ENCODE data around the gene PRG2. TPM values are rescaled to one million over a fixed set of nuclear protein-coding genes. Genes with fewer than 3 reads are reported as not detected.

PRG2 gene
- total RNA-seq, 4 donors from 2014 or later = not detected

- WGBS, 2 donors = 11 to 17% methylated on average over 3 to 10 of the region's 15 CpGs
- Histone ChIP-seq H3K4me3 (peak overlapping the region; percentile 40 to 76 (median 56)), H3K36me3 (peaks cover 3 to 31% (median 4%) of the 10 kb centered on the region in 3 donors), H3K4me1 (peaks cover 49 to 92% (median 62%) of the 10 kb centered on the region in 3 donors), H3K9me3 (no peaks in the 10 kb centered on the region), H3K27me3 (no peaks in the 10 kb centered on the region), H3K27ac (peak overlapping the region; percentile 90 to 99 (median 97))
- DNase-seq = no peak
- intact Hi-C loops (cut with DNase I) = no loop called here
- TF ChIP-seq CTCF (IDR thresholded peaks at IDR 0.05) (no peak), POLR2A (IDR thresholded peaks at IDR 0.05) (no peak)
Observed at GRCh38 chr11:57425565-57426438, 35.4 kb upstream of the PRG2 start.

GRCh38 chr11:57424792-57425564, 34.5 kb upstream of the PRG2 start:
- 0 to 11% methylated on average over 4 to 10 of the region's 15 CpGs for WGBS, 2 donors
- Histone ChIP-seq H3K9me3 (no peaks in the 10 kb centered on the region), H3K4me1 (peaks cover 49 to 84% (median 62%) of the 10 kb centered on the region in 3 donors), H3K4me3 (peak overlapping the region; percentile 40 to 76 (median 56)), H3K27me3 (no peaks in the 10 kb centered on the region), H3K36me3 (peaks cover 8 to 39% (median 8%) of the 10 kb centered on the region in 3 donors), H3K27ac (peak overlapping the region; percentile 90 to 99 (median 97))
- no peak for DNase-seq
- TF ChIP-seq CTCF (IDR thresholded peaks at IDR 0.05) (no peak), POLR2A (IDR thresholded peaks at IDR 0.05) (no peak)
- intact Hi-C loops (cut with DNase I) = no loop called here

GRCh38 chr11:57424137-57424791, 33.8 kb upstream of the PRG2 start:
- H3K4me1 ChIP-seq = peaks cover 49 to 81% (median 62%) of the 10 kb centered on the region in 3 donors
- DNase-seq = no peak
- WGBS, 2 donors = 80% methylated on average over 9 of the region's 9 CpGs
- peak overlapping the region; percentile 90 to 99 (median 97) for H3K27ac ChIP-seq
- TF ChIP-seq CTCF (IDR thresholded peaks at IDR 0.05) (no peak), POLR2A (IDR thresholded peaks at IDR 0.05) (no peak)
- peaks cover 8 to 46% (median 10%) of the 10 kb centered on the region in 3 donors for H3K36me3 ChIP-seq
- H3K27me3 ChIP-seq = no peaks in the 10 kb centered on the region
- H3K9me3 ChIP-seq = no peaks in the 10 kb centered on the region
- peak overlapping the region in 3 of 4 donors; percentile 48 to 76 (median 65) for H3K4me3 ChIP-seq
- intact Hi-C loops (cut with DNase I) = no loop called here

GRCh38 chr11:57422669-57423068, 32.2 kb upstream of the PRG2 start:
- TF ChIP-seq POLR2A (IDR thresholded peaks at IDR 0.05) (no peak), CTCF (IDR thresholded peaks at IDR 0.05) (no peak)
- Histone ChIP-seq H3K36me3 (peaks cover 9 to 62% (median 10%) of the 10 kb centered on the region in 3 donors), H3K4me3 (no peak overlapping the region), H3K9me3 (no peaks in the 10 kb centered on the region), H3K27ac (no peak overlapping the region), H3K27me3 (no peaks in the 10 kb centered on the region), H3K4me1 (peaks cover 41 to 69% (median 52%) of the 10 kb centered on the region in 3 donors)
- DNase-seq = no peak
- 75 to 85% methylated on average over 4 of the region's 4 CpGs for WGBS, 2 donors
- intact Hi-C loops (cut with DNase I) = no loop called here
